ENCODE results near the gene AOC1.

Gene AOC1

DNA sequence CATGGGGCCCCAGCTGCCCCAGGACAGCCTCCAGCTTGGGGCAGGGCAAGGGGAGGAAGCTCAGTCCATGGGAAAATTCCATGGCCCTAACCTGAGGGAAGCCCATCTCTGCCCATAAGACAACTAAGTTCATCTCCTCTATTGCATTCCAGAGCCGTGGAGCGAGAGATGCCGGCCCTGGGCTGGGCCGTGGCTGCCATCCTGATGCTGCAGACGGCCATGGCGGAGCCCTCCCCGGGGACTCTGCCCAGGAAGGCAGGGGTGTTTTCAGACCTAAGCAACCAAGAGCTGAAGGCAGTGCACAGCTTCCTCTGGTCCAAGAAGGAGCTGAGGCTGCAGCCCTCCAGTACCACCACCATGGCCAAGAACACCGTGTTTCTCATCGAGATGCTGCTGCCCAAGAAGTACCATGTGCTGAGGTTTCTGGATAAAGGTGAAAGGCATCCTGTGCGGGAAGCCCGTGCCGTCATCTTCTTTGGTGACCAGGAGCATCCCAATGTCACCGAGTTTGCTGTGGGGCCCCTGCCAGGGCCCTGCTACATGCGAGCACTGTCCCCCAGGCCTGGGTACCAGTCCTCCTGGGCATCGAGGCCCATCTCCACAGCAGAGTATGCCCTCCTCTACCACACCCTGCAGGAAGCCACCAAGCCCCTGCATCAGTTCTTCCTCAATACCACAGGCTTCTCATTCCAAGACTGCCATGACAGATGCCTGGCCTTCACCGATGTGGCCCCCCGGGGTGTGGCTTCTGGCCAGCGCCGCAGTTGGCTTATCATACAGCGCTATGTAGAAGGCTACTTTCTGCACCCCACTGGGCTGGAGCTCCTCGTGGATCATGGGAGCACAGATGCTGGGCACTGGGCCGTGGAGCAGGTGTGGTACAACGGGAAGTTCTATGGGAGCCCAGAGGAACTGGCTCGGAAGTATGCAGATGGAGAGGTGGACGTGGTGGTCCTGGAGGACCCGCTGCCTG is 4.3 kb downstream of the AOC1 start:
- in situ Hi-C loops (cut with MboI; ENCODE audit: low sequenced_read_pairs), result no loop called here

DNA sequence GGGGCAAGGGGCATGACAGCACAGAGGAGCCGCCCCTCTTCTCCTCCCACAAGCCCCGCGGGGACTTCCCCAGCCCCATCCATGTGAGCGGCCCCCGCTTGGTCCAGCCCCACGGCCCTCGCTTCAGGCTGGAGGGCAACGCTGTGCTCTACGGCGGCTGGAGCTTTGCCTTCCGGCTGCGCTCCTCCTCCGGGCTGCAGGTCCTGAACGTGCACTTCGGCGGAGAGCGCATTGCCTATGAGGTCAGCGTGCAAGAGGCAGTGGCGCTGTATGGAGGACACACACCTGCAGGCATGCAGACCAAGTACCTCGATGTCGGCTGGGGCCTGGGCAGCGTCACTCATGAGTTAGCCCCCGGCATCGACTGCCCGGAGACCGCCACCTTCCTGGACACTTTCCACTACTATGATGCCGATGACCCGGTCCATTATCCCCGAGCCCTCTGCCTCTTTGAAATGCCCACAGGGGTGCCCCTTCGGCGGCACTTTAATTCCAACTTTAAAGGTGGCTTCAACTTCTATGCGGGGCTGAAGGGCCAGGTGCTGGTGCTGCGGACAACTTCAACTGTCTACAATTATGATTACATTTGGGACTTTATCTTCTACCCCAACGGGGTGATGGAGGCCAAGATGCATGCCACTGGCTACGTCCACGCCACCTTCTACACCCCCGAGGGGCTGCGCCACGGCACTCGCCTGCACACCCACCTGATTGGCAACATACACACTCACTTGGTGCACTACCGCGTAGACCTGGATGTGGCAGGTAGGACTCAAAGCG is 5.1 kb downstream of the AOC1 start:
- in situ Hi-C loops (cut with MboI; ENCODE audit: low sequenced_read_pairs), result no loop called here

- in situ Hi-C loops (cut with MboI; ENCODE audit: low sequenced_read_pairs), result no loop called here
Measured at GRCh38 chr7:150858236-150859197, 6.2 kb downstream of the AOC1 start.

- in situ Hi-C loops (cut with MboI; ENCODE audit: low sequenced_read_pairs), result no loop called here
Measured at GRCh38 chr7:150860291-150860977, 8.1 kb downstream of the AOC1 start.

DNA sequence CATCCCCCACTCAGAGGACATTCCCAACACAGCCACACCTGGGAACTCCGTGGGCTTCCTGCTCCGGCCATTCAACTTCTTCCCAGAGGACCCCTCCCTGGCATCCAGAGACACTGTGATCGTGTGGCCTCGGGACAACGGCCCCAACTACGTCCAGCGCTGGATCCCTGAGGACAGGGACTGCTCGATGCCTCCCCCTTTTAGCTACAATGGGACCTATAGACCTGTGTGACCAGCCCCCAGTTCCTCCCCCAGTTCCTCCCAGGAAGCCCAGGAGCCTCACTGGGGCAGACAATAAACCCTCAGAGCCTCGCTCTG is 8.6 kb downstream of the AOC1 start:
- in situ Hi-C loops (cut with MboI; ENCODE audit: low sequenced_read_pairs), result no loop called here

GRCh38 chr7:150862356-150862755 is 10.0 kb downstream of the AOC1 start:
- in situ Hi-C loops (cut with MboI; ENCODE audit: low sequenced_read_pairs), result no loop called here

DNA sequence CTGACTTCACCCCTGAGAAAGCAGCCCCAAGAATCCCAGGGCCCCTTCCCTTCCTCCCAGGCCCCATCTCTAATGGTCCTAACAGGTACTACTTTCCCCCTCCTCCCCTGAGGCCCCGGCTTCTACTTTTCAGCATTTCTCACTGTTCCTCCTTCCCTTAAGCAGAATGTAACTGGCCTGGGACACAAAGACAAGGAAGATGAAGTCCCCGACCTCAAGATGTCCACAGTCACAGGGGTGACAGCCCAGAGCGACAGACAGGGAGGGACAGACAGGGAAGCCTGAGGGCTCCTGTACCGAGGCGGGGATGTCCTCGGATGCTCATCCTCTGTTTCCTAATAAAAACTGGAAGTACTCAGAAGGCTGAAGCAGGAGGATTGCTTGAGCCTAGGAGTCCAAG is 11.6 kb downstream of the AOC1 start:
- in situ Hi-C loops (cut with MboI; ENCODE audit: low sequenced_read_pairs), result no loop called here

- in situ Hi-C loops (cut with MboI; ENCODE audit: low sequenced_read_pairs), result no loop called here
Measured at GRCh38 chr7:150866932-150867564, 14.7 kb downstream of the AOC1 start.

- in situ Hi-C loops (cut with MboI; ENCODE audit: low sequenced_read_pairs), result no loop called here
Measured at GRCh38 chr7:150867605-150868004, 15.3 kb downstream of the AOC1 start.

DNA sequence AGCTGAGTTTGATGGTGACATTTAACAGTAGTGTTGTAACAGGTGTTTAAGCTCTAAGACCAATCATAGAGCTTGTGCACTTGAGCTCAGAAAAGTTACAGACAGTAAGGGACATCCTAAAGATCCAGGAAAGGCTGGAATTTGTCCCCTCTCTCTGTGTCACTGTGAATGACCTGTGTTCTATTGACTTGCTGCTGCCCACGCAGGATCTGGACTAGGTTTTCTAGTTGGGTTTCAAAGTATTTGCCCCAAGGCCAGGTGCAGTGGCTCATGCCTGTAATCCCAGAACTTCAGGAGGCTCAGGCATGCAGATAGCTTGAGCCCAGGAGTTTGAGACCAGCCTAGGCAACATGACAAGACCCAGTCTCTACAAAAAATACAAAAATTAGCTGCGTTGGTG is 17.1 kb downstream of the AOC1 start:
- in situ Hi-C loops (cut with MboI; ENCODE audit: low sequenced_read_pairs), result no loop called here

DNA sequence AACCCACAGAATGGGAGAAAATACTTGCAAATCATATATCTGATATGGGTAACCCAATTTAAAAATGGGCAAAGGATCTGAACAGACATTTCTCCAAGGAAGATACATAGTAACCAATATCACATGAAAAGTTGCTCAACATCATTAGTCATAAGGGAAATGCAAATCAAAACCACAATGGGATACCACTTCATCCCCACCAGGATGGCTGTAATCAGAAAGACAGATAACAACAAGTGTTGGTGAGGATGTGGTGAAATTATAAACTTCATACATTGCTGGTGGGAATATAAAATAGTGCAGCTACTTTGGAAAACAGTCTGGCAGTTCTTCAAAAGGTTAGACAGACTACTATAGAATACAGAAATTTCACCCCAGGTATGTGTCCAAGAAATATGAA is 19.3 kb downstream of the AOC1 start:
- in situ Hi-C loops (cut with MboI; ENCODE audit: low sequenced_read_pairs), result no loop called here

DNA sequence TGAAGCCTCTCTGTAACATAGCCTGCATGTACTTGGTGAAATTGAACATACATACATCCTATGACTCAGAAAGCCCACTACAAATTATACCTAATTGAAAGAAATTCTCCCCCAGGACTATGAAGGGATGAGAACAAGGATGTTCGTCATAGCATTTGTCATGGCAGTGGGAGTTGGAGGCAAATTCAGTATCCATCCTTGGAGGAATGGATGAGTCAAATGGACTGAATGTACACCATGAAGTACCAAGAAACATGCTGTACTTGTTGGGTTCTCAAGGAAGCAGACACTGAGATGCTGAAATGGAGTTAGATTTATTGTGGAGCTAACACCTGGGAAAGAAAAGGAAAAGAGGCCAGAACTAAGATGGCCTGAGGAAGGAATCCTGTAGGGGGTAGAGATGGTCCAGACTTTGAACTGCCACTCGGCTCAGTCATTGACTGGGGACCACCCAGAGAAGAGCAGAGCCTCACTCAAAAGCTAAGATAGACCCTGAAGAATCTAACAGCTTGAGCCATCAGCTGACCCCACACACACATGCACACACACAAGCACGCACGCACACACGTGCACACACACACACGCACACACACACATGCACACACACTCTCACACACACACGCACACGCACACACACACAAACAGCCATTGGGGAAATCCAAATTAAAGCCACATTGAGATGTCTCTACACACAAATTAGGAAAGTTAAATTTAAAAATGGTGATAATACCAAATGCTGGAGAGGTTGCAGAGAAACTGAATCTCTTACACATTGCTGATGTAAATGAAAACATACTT is 22.3 kb downstream of the AOC1 start:
- in situ Hi-C loops (cut with MboI; ENCODE audit: low sequenced_read_pairs), result no loop called here

GRCh38 chr7:150875791-150876190 is 23.5 kb downstream of the AOC1 start:
- in situ Hi-C loops (cut with MboI; ENCODE audit: low sequenced_read_pairs), result no loop called here

DNA sequence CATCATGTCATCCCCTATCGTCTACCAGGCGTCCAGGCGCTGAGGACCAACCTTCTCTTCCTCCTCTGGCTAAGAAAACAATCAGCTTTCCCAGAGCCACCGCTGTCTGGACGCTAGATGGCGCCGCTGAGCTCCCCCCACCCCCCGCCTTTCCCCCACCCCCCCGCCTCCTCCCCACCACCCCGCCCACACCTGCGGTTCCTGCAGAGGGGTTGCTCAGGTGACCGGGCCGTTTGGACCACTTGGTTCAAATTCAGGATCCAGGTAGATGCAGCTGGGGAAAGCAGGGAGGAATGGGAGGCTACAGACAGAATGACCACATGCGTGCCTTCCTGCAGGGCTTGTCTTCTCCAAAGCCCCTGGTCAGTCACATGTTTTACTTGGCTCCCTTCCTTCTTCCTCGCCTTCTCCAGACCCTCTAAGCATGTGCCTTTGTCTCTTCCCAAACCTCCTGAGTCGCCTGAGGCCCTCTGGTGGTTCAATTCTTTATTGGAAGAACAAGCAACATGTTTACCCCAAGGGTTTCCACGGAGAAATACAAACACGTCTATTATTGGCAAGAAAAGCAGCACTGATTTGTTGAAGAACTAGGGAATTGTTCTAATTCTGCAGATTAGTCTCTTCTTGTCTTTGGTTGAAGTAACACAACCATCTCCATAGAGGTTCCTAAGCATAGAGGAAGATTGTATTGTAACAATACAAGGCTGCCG is 24.7 kb downstream of the AOC1 start:
- in situ Hi-C loops (cut with MboI; ENCODE audit: low sequenced_read_pairs), result no loop called here

GRCh38 chr7:150877536-150877935 is 25.2 kb downstream of the AOC1 start:
- in situ Hi-C loops (cut with MboI; ENCODE audit: low sequenced_read_pairs), result no loop called here

- in situ Hi-C loops (cut with MboI; ENCODE audit: low sequenced_read_pairs), result no loop called here
Measured at GRCh38 chr7:150879345-150879744, 27.0 kb downstream of the AOC1 start.

GRCh38 chr7:150881189-150881588 is 28.9 kb downstream of the AOC1 start:
- in situ Hi-C loops (cut with MboI; ENCODE audit: low sequenced_read_pairs), result no loop called here

- in situ Hi-C loops (cut with MboI; ENCODE audit: low sequenced_read_pairs), result loop anchor here (10.0 kb wide), 1 partner anchor 94 kb away; no protein-coding TSS in a partner anchor
Measured at GRCh38 chr7:150890853-150891584, 38.7 kb downstream of the AOC1 start.
